Retina (tissue), 1 donor: ENCODE results near the gene RLBP1.
A peak's percentile ranks its signal among the peaks of the same experiment; 100 is the strongest.

Experiments
- DNase-seq: peaks from one replicate; pipeline ENCODE4 v3.0.0-alpha.2; 2016

The RLBP1 gene

GRCh38 chr15:89177633-89178306 is 43.6 kb downstream of the RLBP1 start:
- DNase-seq: peak; percentile 72

DNA sequence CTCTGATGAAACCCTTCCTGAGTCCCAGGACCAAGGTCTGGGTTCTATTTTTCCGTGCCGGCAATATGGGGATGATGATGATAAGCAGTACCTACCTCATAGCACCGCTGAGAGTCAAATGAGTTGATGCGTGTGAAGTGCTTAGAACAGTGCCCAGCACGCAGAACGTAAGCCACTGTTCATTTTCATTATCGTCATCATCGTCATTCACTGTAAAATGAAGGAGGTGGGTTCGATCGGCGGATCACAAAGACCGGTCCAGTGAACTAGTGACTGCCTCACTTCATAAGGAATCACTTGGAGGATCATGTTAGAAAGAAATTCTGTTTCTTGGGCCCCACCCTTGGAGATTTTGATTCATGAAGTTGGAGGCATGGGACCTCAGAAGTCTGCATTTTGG is 44.3 kb downstream of the RLBP1 start:
- DNase-seq: no peak

DNA sequence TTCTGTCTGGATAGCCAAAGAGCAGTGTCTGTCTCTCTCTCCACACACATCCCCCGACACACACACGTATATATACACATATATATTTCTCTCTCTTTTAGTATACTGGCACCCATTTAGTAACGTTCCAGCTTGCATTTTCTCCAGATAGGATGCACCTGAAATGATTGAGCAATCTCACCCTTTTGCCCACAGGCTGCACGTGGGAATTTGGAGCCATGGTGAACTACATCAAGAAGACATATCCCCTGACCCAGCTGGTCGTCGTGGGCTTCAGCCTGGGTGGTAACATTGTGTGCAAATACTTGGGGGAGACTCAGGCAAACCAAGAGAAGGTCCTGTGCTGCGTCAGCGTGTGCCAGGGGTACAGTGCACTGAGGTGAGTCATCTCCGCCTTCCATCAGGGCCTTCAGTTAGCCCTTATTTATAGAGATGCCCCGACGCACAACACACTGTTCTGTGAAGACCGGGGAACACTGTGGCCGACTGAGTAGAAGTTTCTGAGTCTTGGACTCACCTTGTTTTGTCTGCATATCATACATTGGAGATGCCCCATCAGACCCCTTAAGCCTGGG is 45.7 kb downstream of the RLBP1 start:
- DNase-seq: no peak

DNA sequence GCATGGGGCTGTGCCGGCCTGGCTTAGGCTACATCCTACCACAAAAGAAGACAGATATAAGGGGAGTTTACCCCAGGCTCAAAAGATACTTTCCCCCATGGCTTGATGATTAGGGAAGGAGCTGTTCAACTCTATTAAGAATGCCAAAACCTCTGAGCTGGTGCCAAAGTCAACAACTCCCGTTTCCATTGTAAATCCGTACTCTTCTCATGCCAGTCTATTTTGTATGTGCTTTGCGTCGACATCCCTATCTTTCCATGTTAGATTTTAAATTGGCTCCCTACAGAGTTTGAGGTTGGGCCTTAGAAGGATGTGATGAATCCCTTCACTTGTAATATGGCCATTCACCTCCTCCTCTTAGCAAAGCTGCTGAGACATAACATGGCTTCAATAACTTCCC is 46.9 kb downstream of the RLBP1 start:
- no peak for DNase-seq

GRCh38 chr15:89172921-89173320 is 48.5 kb downstream of the RLBP1 start:
- DNase-seq: no peak

DNA sequence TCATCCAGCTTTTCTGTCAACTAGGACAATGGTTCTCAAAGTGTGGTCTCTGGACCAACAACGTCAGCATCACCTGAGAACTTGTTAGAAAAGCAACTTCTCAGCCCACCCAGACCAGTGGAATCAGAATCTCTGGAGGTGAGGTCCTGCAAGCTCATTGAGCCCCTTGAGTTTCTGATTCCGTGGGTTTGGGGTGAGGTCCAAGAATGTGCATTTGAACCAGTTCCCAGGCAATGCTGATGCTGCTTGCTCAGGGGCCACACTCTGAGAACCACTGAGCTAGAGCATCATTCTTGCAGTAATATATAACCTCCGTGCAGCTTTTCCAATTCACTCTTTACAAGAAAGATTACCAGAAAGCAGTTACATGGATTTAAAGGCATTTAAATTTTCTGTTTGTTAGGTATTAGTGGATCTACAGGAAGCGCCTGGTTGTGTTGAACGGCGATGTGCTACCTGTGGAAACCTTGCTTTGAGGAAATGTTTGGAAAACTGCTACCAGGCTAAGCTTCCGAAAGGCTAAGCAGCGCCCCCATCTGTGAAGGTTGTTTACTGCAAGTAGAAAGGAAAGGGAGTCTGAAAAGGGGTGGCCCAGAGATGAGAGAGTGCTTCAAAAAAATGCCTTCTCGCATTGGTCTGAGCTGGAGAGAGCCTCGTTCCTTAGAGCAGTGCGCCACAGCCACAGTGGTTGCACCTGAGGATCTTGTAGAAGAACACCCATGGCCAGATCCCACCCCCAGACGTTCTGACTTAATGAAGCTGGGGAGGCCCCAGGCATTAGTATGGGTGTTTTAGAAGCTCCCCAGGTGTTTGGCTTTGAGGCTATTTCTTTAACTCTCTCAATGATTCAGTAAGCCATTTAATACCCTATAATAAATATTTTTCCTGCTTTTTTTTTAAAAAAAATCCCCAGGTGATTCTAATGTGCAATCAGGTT is 50.0 kb downstream of the RLBP1 start:
- DNase-seq: peak; percentile 15

GRCh38 chr15:89170364-89170763 is 51.0 kb downstream of the RLBP1 start:
- DNase-seq: no peak

DNA sequence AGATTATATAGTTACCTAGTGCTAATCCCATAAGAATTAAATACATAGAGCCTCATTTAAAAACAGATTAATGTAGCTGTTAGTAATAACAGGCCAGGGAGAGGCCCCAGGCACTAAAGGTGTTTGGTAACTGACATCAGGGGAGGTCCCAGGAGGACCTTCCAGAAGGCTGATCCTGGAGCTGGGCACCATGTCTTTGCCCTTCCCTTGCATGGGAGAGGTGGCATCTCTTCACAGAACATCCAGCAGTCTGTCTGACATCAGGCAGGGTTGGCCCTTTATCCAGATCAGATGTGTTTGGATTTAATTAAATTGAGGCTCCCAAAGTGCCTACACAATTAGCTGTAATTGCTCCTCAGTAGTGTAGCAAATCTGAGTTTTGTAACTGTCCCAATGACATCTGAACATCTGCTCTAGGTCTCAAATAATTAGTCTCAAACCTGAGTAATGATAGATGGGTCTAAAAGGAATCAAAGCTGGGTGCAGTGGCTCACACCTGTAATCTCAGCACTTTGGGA is 53.0 kb downstream of the RLBP1 start:
- no peak for DNase-seq

GRCh38 chr15:89167267-89168176 is 53.9 kb downstream of the RLBP1 start:
- DNase-seq: no peak

- no peak for DNase-seq
Observed at GRCh38 chr15:89165677-89166076, 55.7 kb downstream of the RLBP1 start.

GRCh38 chr15:89164712-89165211 is 56.6 kb downstream of the RLBP1 start:
- DNase-seq: no peak

GRCh38 chr15:89163271-89164055 is 57.9 kb downstream of the RLBP1 start:
- no peak for DNase-seq

- DNase-seq: no peak
Observed at GRCh38 chr15:89161666-89162065, 59.7 kb downstream of the RLBP1 start.
